Prostate gland (tissue), 2 donors: ENCODE results near the gene PTGER2. TPM values are rescaled to one million over a fixed set of nuclear protein-coding genes. Genes with fewer than 3 reads are reported as not detected.
A peak's percentile ranks its signal among the peaks of the same experiment; 100 is the strongest.

ENCODE experiments used
- DNase-seq: peaks from one replicate; pipeline ENCODE4 v3.0.0-alpha.2; 2019; ENCODE audit warnings: low spot score
- H3K27ac ChIP-seq, 2 donors: fragments of 200-600 bp; sonication (generic); 2 replicates each; pipeline ENCODE4 v1.5.1; 2017 to 2019
- H3K27me3 ChIP-seq: fragments of 200-600 bp; sonication (generic); replicated peaks from 2 replicates; pipeline ENCODE4 v1.5.1; 2019; ENCODE audit not compliant: insufficient read depth
- H3K36me3 ChIP-seq, 2 donors: fragments of 200-600 bp; sonication (generic); 1 replicate in 1 of 2; 2 replicates in 1 of 2; pipeline versions ENCODE4 v1.5.1 to v1.8.1; 2017 to 2019
- H3K4me1 ChIP-seq: fragments of 200-600 bp; sonication (generic); replicated peaks from 2 replicates; pipeline ENCODE4 v1.5.1; 2019
- H3K4me3 ChIP-seq, 2 donors: fragments of 200-600 bp; sonication (generic); 2 replicates each; pipeline ENCODE4 v1.5.1; 2017 to 2019
- H3K9me3 ChIP-seq: fragments of 200-600 bp; sonication (generic); 2 replicates; pipeline ENCODE4 v1.5.1; 2017
- CTCF ChIP-seq, 4 experiments: fragments of 200-600 bp in 2 of 4; fragments of 450-650 bp in 2 of 4; sonication (generic) in 2 of 4; IDR thresholded peaks; 1 replicate in 3 of 4; 2 replicates in 1 of 4; pipeline ENCODE4 v1.5.1; 2016 to 2019; ENCODE audit warnings: antibody characterized with exemption in 4 of 4, mild to moderate bottlenecking in 2 of 4, moderate library complexity in 2 of 4
- POLR2A ChIP-seq: fragments of 450-650 bp; IDR thresholded peaks from one replicate; pipeline ENCODE4 v1.6.1; 2016; ENCODE audit warnings: antibody characterized with exemption, mild to moderate bottlenecking
- POLR2AphosphoS5 ChIP-seq: sonication (generic); formaldehyde crosslinking; IDR thresholded peaks from one replicate; pipeline ENCODE4 v1.6.1; 2017; ENCODE audit warnings: antibody characterized with exemption
- WGBS: methylation state at CpG from one replicate; pipeline ENCODE4 v1.1.5; 2018; 5-methylcytosine and 5-hydroxymethylcytosine counted together
- intact Hi-C: fragments of 100-400 bp; cut with DNase I; formaldehyde crosslinking; loops from one replicate; pipeline ENCODE4 v1.14.2; 2022
- total RNA-seq, 2 donors: library from RNA; depleted of rRNA; stranded (reverse); fragments of >200 nt; gene quantifications; one replicate each; pipeline ENCODE4 v1.1.0, GENCODE V29; 2016

PTGER2 gene
- total RNA-seq, 2 donors from 2014 or later = 5.4 to 8.9 TPM

GRCh38 chr14:52307376-52307775, 6.7 kb upstream of the PTGER2 start:
- 38% methylated on average over 4 of the region's 4 CpGs for WGBS
- TF ChIP-seq CTCF (IDR thresholded peaks at IDR 0.05) = no peak
- no peak for TF ChIP-seq POLR2A
- TF ChIP-seq POLR2AphosphoS5 = no peak
- H3K27me3 ChIP-seq = no peaks in the 10 kb centered on the region
- no peaks in the 10 kb centered on the region for H3K4me1 ChIP-seq
- intact Hi-C loops = loop anchor here (10.0 kb wide), 1 partner anchor 387 kb away; the partner anchor contains the start of gene ERO1A
- H3K9me3 ChIP-seq = no peaks in the 10 kb centered on the region
- no peaks in the 10 kb centered on the region for H3K36me3 ChIP-seq
- no peak overlapping the region for H3K27ac ChIP-seq
- H3K4me3 ChIP-seq = no peak overlapping the region
- no peak for DNase-seq

GRCh38 chr14:52307905-52308304, 6.2 kb upstream of the PTGER2 start:
- H3K9me3 ChIP-seq = no peaks in the 10 kb centered on the region
- H3K27me3 ChIP-seq = no peaks in the 10 kb centered on the region
- H3K27ac ChIP-seq = no peak overlapping the region
- DNase-seq = no peak
- TF ChIP-seq POLR2AphosphoS5 (no peak), POLR2A (no peak), CTCF (IDR thresholded peaks at IDR 0.05) (no peak)
- no peaks in the 10 kb centered on the region for H3K36me3 ChIP-seq
- H3K4me1 ChIP-seq = no peaks in the 10 kb centered on the region
- no peak overlapping the region for H3K4me3 ChIP-seq
- intact Hi-C loops = loop anchor here (10.0 kb wide), 1 partner anchor 387 kb away; the partner anchor contains the start of gene ERO1A
- WGBS = 85% methylated on average over 2 of the region's 2 CpGs

DNA sequence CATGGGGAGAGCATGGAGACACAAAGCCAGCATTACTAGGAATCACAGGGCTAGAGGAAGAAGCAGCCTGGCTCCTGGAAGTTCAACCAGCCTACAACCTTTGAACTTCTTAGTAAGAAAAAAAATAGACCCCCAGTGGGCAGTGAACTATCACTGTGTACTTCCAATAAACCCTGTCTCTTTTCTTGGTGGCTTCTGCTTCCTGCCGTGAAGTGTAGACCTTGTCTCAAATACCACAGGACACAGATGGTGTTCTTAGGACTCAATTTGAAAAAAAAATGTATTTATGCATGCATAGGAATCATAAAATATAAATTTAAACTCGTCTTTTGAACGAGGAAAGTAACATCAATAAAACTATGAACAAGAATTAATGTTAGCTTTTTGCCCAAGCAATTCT, 3.6 kb upstream of the PTGER2 start:
- 91% methylated on average over 3 of the region's 3 CpGs for WGBS
- TF ChIP-seq CTCF (IDR thresholded peaks at IDR 0.05) (no peak), POLR2AphosphoS5 (no peak), POLR2A (no peak)
- no peaks in the 10 kb centered on the region for H3K9me3 ChIP-seq
- no peaks in the 10 kb centered on the region for H3K27me3 ChIP-seq
- H3K4me3 ChIP-seq = no peak overlapping the region
- intact Hi-C loops = loop anchor here (5.0 to 10.0 kb wide), 3 partner anchors 94 to 644 kb away; partner anchors contain the start of genes FERMT2, GPR137C and TXNDC16
- H3K36me3 ChIP-seq = no peaks in the 10 kb centered on the region
- DNase-seq = no peak
- no peak overlapping the region for H3K27ac ChIP-seq
- no peaks in the 10 kb centered on the region for H3K4me1 ChIP-seq

DNA sequence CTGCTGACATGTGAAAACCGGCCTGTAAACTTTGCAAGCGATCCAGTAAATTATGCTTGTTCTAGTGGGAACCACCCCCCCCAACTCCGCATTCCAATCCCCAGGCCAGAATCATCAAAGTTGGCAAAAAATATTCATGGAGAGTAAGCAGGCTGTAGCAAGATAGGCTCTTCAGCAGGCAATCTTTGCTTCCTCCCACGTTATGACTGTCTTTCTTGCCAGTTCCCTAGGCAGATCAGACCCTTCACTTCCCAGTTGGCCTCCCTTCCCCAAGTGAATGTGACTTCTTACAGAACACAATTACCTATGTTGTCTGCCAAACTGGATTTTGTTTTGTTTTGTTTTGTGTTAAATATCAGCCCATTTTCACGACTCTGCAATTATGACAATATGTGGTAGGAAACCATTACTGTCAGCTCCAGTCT, 1.2 kb upstream of the PTGER2 start:
- intact Hi-C loops = loop anchor here (5.0 to 10.0 kb wide), 3 partner anchors 92 to 642 kb away; partner anchors contain the start of genes FERMT2, GPR137C and TXNDC16
- no peaks in the 10 kb centered on the region for H3K36me3 ChIP-seq
- DNase-seq = no peak
- no peaks in the 10 kb centered on the region for H3K4me1 ChIP-seq
- 31% methylated on average over 5 of the region's 5 CpGs for WGBS
- no peaks in the 10 kb centered on the region for H3K27me3 ChIP-seq
- no peaks in the 10 kb centered on the region for H3K9me3 ChIP-seq
- peak overlapping the region; percentile 70 for H3K27ac ChIP-seq
- peak overlapping the region in 1 of 2 donors; percentile 47 for H3K4me3 ChIP-seq
- TF ChIP-seq POLR2A (no peak), CTCF (IDR thresholded peaks at IDR 0.05) (no peak), POLR2AphosphoS5 (no peak)

- Histone ChIP-seq H3K9me3 (no peaks in the 10 kb centered on the region), H3K36me3 (no peaks in the 10 kb centered on the region), H3K27ac (peak overlapping the region; percentile 70), H3K4me3 (peak overlapping the region; percentile 47 to 50), H3K27me3 (no peaks in the 10 kb centered on the region), H3K4me1 (no peaks in the 10 kb centered on the region)
- TF ChIP-seq POLR2AphosphoS5 (no peak), POLR2A (no peak), CTCF (IDR thresholded peaks at IDR 0.05) (no peak)
- intact Hi-C loops = loop anchor here (5.0 to 10.0 kb wide), 3 partner anchors 91 to 641 kb away; partner anchors contain the start of genes FERMT2, GPR137C and TXNDC16
- DNase-seq = no peak
- WGBS = 19% methylated on average over 10 of the region's 10 CpGs
Measured at GRCh38 chr14:52313462-52313861, 650 bp upstream of the PTGER2 start.
